IMR-90 (cell line): Measurements from ENCODE around the gene COL27A1. TPM values are rescaled to one million over a fixed set of nuclear protein-coding genes. Genes with fewer than 3 reads are reported as not detected.

Source experiments
- ATAC-seq: fragments of 200-7000 bp; cut with Tn5 transposase; 2 replicates; pipeline ENCODE4 v1.9.1; 2020; ENCODE audit warnings: low read depth, mild to moderate bottlenecking, moderate library complexity
- BruUV-seq: library from RNA; stranded (reverse); fragments of 400-500 nt; replicated peaks from 2 replicates; lab custom pipeline; 2021; lab: Mats Ljungman, UMichigan
- CTCF ChIA-PET: fragments of 300-600 bp; formaldehyde crosslinking; extraction: SDS; loops from one replicate; lab custom pipeline; 2021; ENCODE audit warnings: antibody characterized with exemption; lab: Yijun Ruan, JAX
- POLR2A ChIA-PET: fragments of 300-600 bp; sonication (Branson Sonifier 250); formaldehyde crosslinking; loops from one replicate; lab custom pipeline; 2022; ENCODE audit warnings: antibody characterized with exemption; ENCODE audit not compliant: unreplicated experiment; lab: Charles Lee
- DNase-seq: peaks from one replicate; pipeline ENCODE4 v3.0.0; 2013
- H2AFZ ChIP-seq: replicated peaks from 2 replicates; pipeline ENCODE3; 2013; ENCODE audit warnings: low read length, mild to moderate bottlenecking; ENCODE audit not compliant: poor library complexity
- H2AK5ac ChIP-seq: 2 replicates; pipeline ENCODE4 v1.6.1; 2013; ENCODE audit warnings: low read depth, low read length, inconsistent platforms
- H2AK9ac ChIP-seq: replicated peaks from 2 replicates; pipeline ENCODE3; 2013; ENCODE audit warnings: mild to moderate bottlenecking, low read depth, low read length, moderate library complexity; ENCODE audit not compliant: poor library complexity
- H2BK120ac ChIP-seq: 2 replicates; pipeline ENCODE4 v1.6.1; 2013; ENCODE audit warnings: low read depth, low read length, inconsistent platforms
- H2BK15ac ChIP-seq: 3 replicates; pipeline ENCODE4 v1.6.1; 2013; ENCODE audit warnings: low read depth, low read length, inconsistent platforms
- H2BK20ac ChIP-seq: 2 replicates; pipeline ENCODE4 v1.6.1; 2013; ENCODE audit warnings: low read depth, mild to moderate bottlenecking, inconsistent platforms, low read length, moderate library complexity
- H2BK5ac ChIP-seq: 2 replicates; pipeline ENCODE4 v1.6.1; 2013; ENCODE audit warnings: mild to moderate bottlenecking, low read depth, low read length, inconsistent platforms; ENCODE audit not compliant: poor library complexity, severe bottlenecking
- H3K14ac ChIP-seq: replicated peaks from 2 replicates; pipeline ENCODE4 v1.6.1; 2013; ENCODE audit warnings: low read depth, low read length, inconsistent platforms
- H3K18ac ChIP-seq: 2 replicates; pipeline ENCODE4 v1.6.1; 2013; ENCODE audit warnings: low read depth, low read length, control low read depth
- H3K23ac ChIP-seq: 2 replicates; pipeline ENCODE4 v1.6.1; 2013; ENCODE audit warnings: low read depth, low read length, inconsistent platforms
- H3K27ac ChIP-seq: 2 replicates; pipeline ENCODE4 v1.5.1; 2013; ENCODE audit warnings: mild to moderate bottlenecking, control low read depth, low read length; ENCODE audit not compliant: insufficient read depth
- H3K27me3 ChIP-seq: 2 replicates; pipeline ENCODE4 v1.6.1; 2013; ENCODE audit warnings: low read length; ENCODE audit not compliant: control insufficient read depth, insufficient read depth
- H3K36me3 ChIP-seq: 2 replicates; pipeline ENCODE4 v1.6.1; 2013; ENCODE audit warnings: low read length, mixed read lengths; ENCODE audit not compliant: control insufficient read depth, insufficient read depth
- H3K4ac ChIP-seq: 2 replicates; pipeline ENCODE4 v1.6.1; 2013; ENCODE audit warnings: low read depth, low read length, inconsistent platforms
- H3K4me1 ChIP-seq: 2 replicates; pipeline ENCODE4 v1.6.1; 2013; ENCODE audit warnings: low read length, mixed read lengths; ENCODE audit not compliant: control insufficient read depth, insufficient read depth
- H3K4me2 ChIP-seq: 2 replicates; pipeline ENCODE4 v1.6.1; 2013; ENCODE audit warnings: low read depth, mild to moderate bottlenecking, control low read depth, low read length, moderate library complexity
- H3K4me3 ChIP-seq: 2 replicates; pipeline ENCODE4 v1.5.1; 2013; ENCODE audit warnings: low read depth, mild to moderate bottlenecking, control low read depth, low read length, moderate library complexity; ENCODE audit not compliant: insufficient read depth
- H3K56ac ChIP-seq: 2 replicates; pipeline ENCODE4 v1.6.1; 2013; ENCODE audit warnings: low read length, inconsistent platforms; ENCODE audit not compliant: insufficient read depth; ENCODE audit errors: extremely low read depth
- H3K79me1 ChIP-seq, 2 experiments: 2 replicates each; pipeline ENCODE4 v1.6.1; 2013; ENCODE audit warnings: low read length in 2 of 2, inconsistent platforms in 1 of 2, low read depth in 1 of 2
- H3K9ac ChIP-seq: 2 replicates; pipeline ENCODE4 v1.6.1; 2013; ENCODE audit warnings: low read depth, low read length, control low read depth
- H3K9me1 ChIP-seq: 2 replicates; pipeline ENCODE4 v1.6.1; 2013; ENCODE audit warnings: low read length, inconsistent platforms; ENCODE audit not compliant: insufficient read depth
- H3K9me3 ChIP-seq: 2 replicates; pipeline ENCODE4 v1.6.1; 2013; ENCODE audit warnings: low read length; ENCODE audit not compliant: control insufficient read depth, insufficient read depth
- H4K20me1 ChIP-seq: 2 replicates; pipeline ENCODE4 v1.6.1; 2013; ENCODE audit warnings: low read length, inconsistent platforms; ENCODE audit not compliant: insufficient read depth
- H4K5ac ChIP-seq: 2 replicates; pipeline ENCODE4 v1.6.1; 2013; ENCODE audit warnings: mild to moderate bottlenecking, low read depth, low read length, control low read depth
- H4K8ac ChIP-seq, 2 experiments: 2 replicates each; pipeline ENCODE4 v1.6.1; 2013; ENCODE audit warnings: low read depth in 2 of 2, low read length in 2 of 2, control low read depth in 1 of 2, inconsistent platforms in 1 of 2
- H4K91ac ChIP-seq: 2 replicates; pipeline ENCODE4 v1.6.1; 2013; ENCODE audit warnings: low read depth, low read length, inconsistent platforms; ENCODE audit not compliant: insufficient read depth
- BHLHE40 ChIP-seq: fragments of 150-350 bp; IDR thresholded peaks from 2 replicates; pipeline ENCODE4 v1.6.1; 2016; ENCODE audit warnings: mild to moderate bottlenecking, low read depth, low read length
- CEBPB ChIP-seq: IDR thresholded peaks from 2 replicates; pipeline ENCODE4 v1.6.1; 2012; ENCODE audit warnings: low read depth, low read length, improper control_type of control experiment
- CHD1 ChIP-seq: IDR thresholded peaks from 2 replicates; pipeline ENCODE4 v1.6.1; 2012; ENCODE audit warnings: low read depth, low read length, improper control_type of control experiment
- FOS ChIP-seq: fragments of 150-350 bp; IDR thresholded peaks from 2 replicates; pipeline ENCODE4 v1.6.1; 2016; ENCODE audit warnings: low read depth, low read length
- MAFK ChIP-seq: IDR thresholded peaks from 2 replicates; pipeline ENCODE4 v1.6.1; 2012; ENCODE audit warnings: low read depth, low read length, improper control_type of control experiment
- MXI1 ChIP-seq: IDR thresholded peaks from 2 replicates; pipeline ENCODE4 v1.6.1; 2012; ENCODE audit warnings: low read depth, mild to moderate bottlenecking, low read length, moderate library complexity, borderline replicate concordance
- NFE2L2 ChIP-seq: fragments of 150-350 bp; IDR thresholded peaks from 2 replicates; pipeline ENCODE4 v1.6.1; 2016; ENCODE audit warnings: low read depth, mild to moderate bottlenecking, low read length
- POLR2A ChIP-seq: IDR thresholded peaks from 2 replicates; pipeline ENCODE4 v1.6.1; 2012; ENCODE audit warnings: mild to moderate bottlenecking, low read depth, low read length
- RAD21 ChIP-seq: IDR thresholded peaks from 2 replicates; pipeline ENCODE4 v1.6.1; 2012; ENCODE audit warnings: low read length, improper control_type of control experiment
- RFX5 ChIP-seq: IDR thresholded peaks from 2 replicates; pipeline ENCODE4 v1.8.0; 2012; ENCODE audit warnings: low read depth, mild to moderate bottlenecking, low read length, moderate library complexity
- SMC3 ChIP-seq: fragments of 150-350 bp; IDR thresholded peaks from 2 replicates; pipeline ENCODE4 v1.6.1; 2016; ENCODE audit warnings: low read depth, mild to moderate bottlenecking, antibody characterized with exemption, low read length, moderate library complexity
- WGBS, 2 experiments: methylation state at CpG; one replicate each; pipeline versions ENCODE4 v1.1.5 to v1.1.7; 2013; ENCODE audit warnings: missing lambda C conversion rate in 2 of 2; ENCODE audit not compliant: insufficient read length in 1 of 2; ENCODE audit errors: extremely low coverage in 2 of 2; 5-methylcytosine and 5-hydroxymethylcytosine counted together
- dilution Hi-C: fragments of 300-500 bp; cut with HindIII; formaldehyde crosslinking; loops from one replicate; pipeline ENCODE4 v1.14.3; 2018; ENCODE audit warnings: low sequenced_read_pairs; ENCODE audit not compliant: unreplicated experiment
- in situ Hi-C: fragments of 300-500 bp; cut with MboI; formaldehyde crosslinking; loops from 3 replicates; pipeline ENCODE4 v1.14.3; 2019; ENCODE audit warnings: low sequenced_read_pairs, inconsistent platforms, mixed read lengths
- intact Hi-C: fragments of 100-400 bp; cut with micrococcal nuclease; formaldehyde crosslinking; loops from 2 replicates; pipeline ENCODE4 v1.10.0; 2022
- polyA plus RNA-seq, 3 experiments: library from polyadenylated mRNA; depleted of rRNA; stranded (reverse); fragments of >200 nt; gene quantifications; 2 replicates each; pipeline ENCODE4 v1.2.3, GENCODE V29; 2012; ENCODE audit warnings: low replicate concordance in 1 of 3
- total RNA-seq: library from RNA; depleted of rRNA; stranded (reverse); fragments of >200 nt; gene quantifications from 2 replicates; pipeline ENCODE4 v1.2.3, GENCODE V29; 2012
- TF ChIP-seq, protein P1 (sequence below): fragments of 150-350 bp; IDR thresholded peaks from 2 replicates; pipeline ENCODE4 v1.6.1; 2016; ENCODE audit warnings: low read depth, mild to moderate bottlenecking, low read length, moderate library complexity, borderline replicate concordance
- TF ChIP-seq, protein P2 (sequence below): conservative IDR thresholded peaks from 2 replicates; pipeline ENCODE4 v1.5.1; 2012; ENCODE audit warnings: mild to moderate bottlenecking, low read depth, low read length, improper control_type of control experiment
- TF ChIP-seq, protein P3 (sequence below): fragments of 150-350 bp; IDR thresholded peaks from 2 replicates; pipeline ENCODE4 v1.6.1; 2017; ENCODE audit warnings: mild to moderate bottlenecking, antibody characterized with exemption, low read length, low read depth

The COL27A1 gene
- total and polyA plus RNA-seq, 2 of the 4 experiments (the other 2 are of a cell fraction), result 3.2 to 18.3 TPM

DNA sequence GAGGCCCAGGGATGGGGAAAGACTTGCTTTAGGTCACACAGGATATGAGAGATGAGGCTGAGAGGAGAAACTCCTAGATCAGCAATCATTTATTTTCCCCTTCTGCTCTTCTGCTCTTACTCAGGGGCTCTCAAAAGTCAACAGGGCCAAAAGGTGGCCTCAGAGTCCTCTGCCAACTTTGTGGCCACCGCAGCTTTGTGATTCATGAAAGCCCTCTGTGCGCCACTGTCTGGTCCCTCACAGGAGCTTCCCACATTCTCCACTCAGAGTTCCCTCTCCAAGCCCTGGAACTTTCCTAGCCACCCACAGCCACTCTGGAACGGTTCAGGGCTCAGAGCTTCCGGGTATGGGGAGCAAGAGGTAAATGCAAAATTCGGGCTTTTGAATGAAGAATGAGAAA, 82.4 kb downstream of the COL27A1 start:
- in situ Hi-C loops, result no loop called here
- Histone ChIP-seq H4K20me1 (no peaks in the 10 kb centered on the region), H4K91ac (no peak overlapping the region), H3K79me1 (no peaks in the 10 kb centered on the region), H3K27ac (no peak overlapping the region), H3K14ac (no peak overlapping the region), H3K27me3 (no peaks in the 10 kb centered on the region), H2BK120ac (no peak overlapping the region), H3K9me3 (no peaks in the 10 kb centered on the region), H2BK15ac (no peak overlapping the region), H2AK5ac (no peak overlapping the region), H3K9me1 (peaks cover 2% of the 10 kb centered on the region; the same call in 1 of the 2 replicates), H4K5ac (no peak overlapping the region), H3K56ac (no peak overlapping the region), H2AFZ (no peak overlapping the region), H3K9ac (no peak overlapping the region), H3K4ac (no peak overlapping the region), H3K4me1 (no peaks in the 10 kb centered on the region), H3K4me2 (no peak overlapping the region), H3K36me3 (peaks cover 20% of the 10 kb centered on the region; the same call in 1 of the 2 replicates), H3K4me3 (no peak overlapping the region), H3K23ac (no peak overlapping the region), H2AK9ac (no peak overlapping the region), H4K8ac (no peak overlapping the region), H2BK5ac (no peak overlapping the region), H2BK20ac (no peak overlapping the region), H3K18ac (no peak overlapping the region)
- DNase-seq (no peak), ATAC-seq (no peak)
- ChIA-PET POLR2A (no interaction called here), CTCF (interaction anchor here (1.5 kb wide), 1 partner anchor 81 kb away, joined by 5 read pairs; no protein-coding TSS in a partner anchor)
- intact Hi-C loops, result no loop called here
- TF ChIP-seq MAFK, result no peak
- no peak for TF ChIP-seq MXI1
- no peak for TF ChIP-seq POLR2A
- no peak for TF ChIP-seq CHD1
- TF ChIP-seq BHLHE40, result no peak
- TF ChIP-seq, protein P1, sequence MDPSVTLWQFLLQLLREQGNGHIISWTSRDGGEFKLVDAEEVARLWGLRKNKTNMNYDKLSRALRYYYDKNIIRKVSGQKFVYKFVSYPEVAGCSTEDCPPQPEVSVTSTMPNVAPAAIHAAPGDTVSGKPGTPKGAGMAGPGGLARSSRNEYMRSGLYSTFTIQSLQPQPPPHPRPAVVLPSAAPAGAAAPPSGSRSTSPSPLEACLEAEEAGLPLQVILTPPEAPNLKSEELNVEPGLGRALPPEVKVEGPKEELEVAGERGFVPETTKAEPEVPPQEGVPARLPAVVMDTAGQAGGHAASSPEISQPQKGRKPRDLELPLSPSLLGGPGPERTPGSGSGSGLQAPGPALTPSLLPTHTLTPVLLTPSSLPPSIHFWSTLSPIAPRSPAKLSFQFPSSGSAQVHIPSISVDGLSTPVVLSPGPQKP, result no peak
- no peak for TF ChIP-seq RAD21
- TF ChIP-seq FOS, result no peak
- no peak for TF ChIP-seq RFX5
- no peak for TF ChIP-seq NFE2L2
- TF ChIP-seq CEBPB, result no peak
- TF ChIP-seq, protein P2, sequence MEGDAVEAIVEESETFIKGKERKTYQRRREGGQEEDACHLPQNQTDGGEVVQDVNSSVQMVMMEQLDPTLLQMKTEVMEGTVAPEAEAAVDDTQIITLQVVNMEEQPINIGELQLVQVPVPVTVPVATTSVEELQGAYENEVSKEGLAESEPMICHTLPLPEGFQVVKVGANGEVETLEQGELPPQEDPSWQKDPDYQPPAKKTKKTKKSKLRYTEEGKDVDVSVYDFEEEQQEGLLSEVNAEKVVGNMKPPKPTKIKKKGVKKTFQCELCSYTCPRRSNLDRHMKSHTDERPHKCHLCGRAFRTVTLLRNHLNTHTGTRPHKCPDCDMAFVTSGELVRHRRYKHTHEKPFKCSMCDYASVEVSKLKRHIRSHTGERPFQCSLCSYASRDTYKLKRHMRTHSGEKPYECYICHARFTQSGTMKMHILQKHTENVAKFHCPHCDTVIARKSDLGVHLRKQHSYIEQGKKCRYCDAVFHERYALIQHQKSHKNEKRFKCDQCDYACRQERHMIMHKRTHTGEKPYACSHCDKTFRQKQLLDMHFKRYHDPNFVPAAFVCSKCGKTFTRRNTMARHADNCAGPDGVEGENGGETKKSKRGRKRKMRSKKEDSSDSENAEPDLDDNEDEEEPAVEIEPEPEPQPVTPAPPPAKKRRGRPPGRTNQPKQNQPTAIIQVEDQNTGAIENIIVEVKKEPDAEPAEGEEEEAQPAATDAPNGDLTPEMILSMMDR, result no peak
- TF ChIP-seq SMC3, result no peak
- TF ChIP-seq, protein P3, sequence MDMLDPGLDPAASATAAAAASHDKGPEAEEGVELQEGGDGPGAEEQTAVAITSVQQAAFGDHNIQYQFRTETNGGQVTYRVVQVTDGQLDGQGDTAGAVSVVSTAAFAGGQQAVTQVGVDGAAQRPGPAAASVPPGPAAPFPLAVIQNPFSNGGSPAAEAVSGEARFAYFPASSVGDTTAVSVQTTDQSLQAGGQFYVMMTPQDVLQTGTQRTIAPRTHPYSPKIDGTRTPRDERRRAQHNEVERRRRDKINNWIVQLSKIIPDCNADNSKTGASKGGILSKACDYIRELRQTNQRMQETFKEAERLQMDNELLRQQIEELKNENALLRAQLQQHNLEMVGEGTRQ, result no peak
- dilution Hi-C loops, result no loop called here
- no TSS peak for BruUV-seq
- WGBS, 2 experiments, result 100% methylated on average over 1 of the region's 5 CpGs; no CpG with 5 or more reads in 1 of the 2 experiments
